Activated CD4-positive, CD25-positive, alpha-beta regulatory T cell treated with anti-CD3 and anti-CD28 coated beads, Interleukin-2, amount 50 U/mL, for 24 hours (primary cell): ENCODE data around the gene JAKMIP1.

Experiments used
- ATAC-seq, 2 donors: fragments of 150-1000 bp; cut with Tn5 transposase; one replicate each; pipeline ENCODE4 v1.10.0; 2021; ENCODE audit warnings: mild to moderate bottlenecking in 1 of 2, moderate library complexity in 1 of 2

Gene JAKMIP1

DNA sequence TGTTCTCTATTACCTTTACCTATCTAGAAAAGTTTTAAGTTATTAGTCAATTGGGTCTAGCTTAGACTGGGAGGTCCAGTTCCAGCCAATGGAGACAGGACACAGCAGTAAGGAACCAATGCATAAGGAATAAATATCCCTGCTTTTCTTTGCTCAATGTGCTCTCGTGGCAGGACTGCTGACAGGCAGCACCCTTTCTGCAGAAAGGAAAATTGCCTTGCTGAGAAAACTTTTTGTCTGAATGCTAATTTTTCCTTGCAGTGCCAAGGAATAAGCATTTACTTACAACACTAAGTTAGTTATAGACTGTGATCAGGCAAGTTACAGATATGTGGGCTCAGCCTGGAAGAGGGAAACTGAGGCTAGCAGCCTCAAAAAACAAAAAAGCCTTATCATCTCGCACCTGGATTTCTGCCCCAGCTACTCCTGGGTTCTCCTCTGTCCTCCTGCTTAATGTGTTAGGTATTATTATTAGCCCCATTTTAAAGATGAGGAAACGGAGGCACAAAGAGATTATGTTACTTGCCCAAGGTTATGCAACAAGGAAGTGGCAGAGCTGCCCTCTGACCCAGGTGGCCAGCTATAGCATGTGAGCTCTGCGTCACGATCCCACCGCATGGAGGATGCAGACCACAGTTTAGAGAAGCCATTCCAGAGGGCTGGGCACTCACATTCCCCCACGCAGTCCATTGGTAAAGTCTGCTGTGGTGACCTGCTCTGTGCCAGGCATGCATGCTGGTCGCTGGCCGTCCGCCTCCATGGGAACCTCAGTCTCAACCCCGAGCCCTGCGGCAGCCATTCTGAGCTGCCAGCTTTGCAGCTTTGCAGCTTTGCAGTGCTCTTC lies 141.6 kb downstream of the JAKMIP1 start:
- no peak for ATAC-seq

DNA sequence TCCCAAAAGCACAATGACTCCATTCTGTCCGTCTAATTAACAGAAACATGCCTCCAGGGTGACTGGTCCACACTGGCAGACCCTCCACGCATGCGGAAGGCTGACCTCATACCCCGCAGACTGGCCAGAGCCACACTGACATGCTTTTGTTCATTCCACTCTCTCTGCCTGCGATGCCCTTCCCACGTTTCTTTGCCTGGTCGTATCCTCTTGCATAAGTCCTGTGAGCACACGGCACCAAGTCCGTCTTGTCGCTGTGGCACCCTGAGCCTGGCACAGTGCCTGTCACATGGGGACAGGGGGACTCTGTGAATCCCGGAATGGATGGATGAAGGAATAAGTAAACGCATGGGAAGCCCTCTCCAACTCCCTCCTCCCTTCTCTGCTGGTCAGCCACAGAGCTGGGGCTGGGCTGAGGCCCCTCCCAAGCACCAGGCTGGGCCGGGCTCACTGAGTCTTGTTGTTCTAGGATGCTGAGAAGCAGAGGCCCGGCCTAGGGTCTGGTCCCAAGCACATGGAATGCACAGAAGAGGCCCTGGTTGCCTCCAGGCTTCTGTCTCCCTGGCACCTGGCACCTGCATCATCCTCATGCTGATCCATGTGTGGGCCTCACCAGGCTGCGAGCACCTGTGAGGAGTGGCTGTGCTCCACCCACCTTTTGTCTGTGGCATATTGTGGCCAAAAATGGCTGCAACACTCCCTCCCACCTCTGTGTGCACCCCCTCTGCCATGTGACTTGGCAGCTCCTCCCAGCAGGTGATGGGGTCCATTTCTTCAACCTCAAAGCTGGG lies 143.2 kb downstream of the JAKMIP1 start:
- ATAC-seq: no peak

DNA sequence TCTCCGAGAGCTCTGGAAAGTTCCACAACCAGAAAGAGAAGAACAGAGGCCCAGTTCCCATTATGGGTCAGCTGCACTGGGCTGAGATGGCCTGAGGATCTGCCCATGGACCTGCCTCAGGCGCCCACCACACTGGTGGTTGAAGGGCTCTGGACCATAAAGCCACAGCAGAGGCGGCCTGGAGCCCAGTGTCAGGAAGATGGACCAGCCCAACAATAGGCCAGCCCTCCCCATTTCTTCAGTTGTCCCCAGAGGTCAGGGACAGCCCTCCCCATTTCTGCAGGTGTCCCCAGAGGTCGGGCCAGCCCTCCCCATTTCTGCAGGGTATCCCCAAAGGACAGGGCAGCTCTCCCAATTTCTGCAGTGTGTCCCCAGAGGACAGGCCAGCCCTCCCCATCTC lies 144.9 kb downstream of the JAKMIP1 start:
- ATAC-seq: no peak

DNA sequence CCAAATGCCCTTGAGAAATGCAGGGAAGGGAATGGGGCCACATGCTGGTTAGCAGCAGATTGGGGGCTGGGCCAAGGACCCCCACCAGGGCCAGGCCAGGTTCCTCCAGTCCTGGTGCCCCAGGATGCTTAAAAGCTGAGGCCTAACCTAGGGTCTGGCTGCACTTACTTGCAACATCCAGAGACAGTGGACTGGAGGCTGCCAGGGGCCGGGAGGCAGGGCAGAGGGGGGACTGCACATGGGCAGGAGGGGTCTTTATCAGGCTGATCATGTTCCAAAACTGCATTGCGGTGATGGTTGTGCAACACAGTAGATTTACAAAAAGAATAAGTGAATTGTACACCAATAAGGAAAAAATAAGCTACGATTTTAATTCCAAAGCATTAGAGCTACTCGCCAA lies 145.3 kb downstream of the JAKMIP1 start:
- ATAC-seq: no peak

- no peak for ATAC-seq
These were observed 146.0 kb downstream of the JAKMIP1 start for GRCh38 chr4:6054162-6054922.

DNA sequence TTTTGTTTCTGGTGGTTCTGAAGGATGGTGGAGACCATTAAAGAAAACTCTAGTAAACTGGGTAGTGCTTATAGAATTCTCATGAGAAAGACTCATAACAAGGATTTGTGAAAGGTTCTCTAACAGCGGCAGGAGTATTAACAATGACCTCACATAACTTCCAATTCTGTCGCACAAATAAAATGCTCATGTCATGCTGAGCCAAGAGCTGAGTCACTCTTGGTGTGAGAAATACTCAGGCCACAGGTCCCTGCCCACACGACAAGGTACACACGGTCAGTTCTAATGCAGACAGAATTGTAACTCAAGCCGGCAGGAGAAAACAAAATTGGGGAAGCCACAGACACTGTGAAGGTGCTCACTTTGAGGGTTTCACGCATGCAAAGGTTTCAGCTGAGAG lies 147.7 kb downstream of the JAKMIP1 start:
- ATAC-seq: no peak

DNA sequence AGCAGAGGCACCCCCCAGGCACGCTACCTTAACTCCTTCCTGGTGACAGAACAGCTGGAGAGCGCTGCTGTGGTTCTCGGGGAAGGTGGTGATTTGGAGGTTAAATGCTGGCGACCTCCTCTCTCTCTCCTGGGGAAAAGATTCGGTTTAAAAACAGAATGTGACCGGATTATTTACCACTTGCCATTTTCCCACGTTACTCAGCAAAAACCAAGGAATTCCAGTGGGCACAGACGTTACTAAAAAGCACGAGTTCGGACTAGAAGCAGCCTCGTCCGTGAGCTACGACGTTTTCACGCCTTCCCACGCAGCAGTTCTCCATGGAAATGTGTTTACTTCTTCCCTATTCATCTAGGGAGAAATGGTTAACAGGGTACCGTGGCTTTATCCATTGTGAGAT lies 149.8 kb downstream of the JAKMIP1 start:
- no peak for ATAC-seq

GRCh38 chr4:6049985-6050384 lies 150.4 kb downstream of the JAKMIP1 start:
- ATAC-seq: no peak

DNA sequence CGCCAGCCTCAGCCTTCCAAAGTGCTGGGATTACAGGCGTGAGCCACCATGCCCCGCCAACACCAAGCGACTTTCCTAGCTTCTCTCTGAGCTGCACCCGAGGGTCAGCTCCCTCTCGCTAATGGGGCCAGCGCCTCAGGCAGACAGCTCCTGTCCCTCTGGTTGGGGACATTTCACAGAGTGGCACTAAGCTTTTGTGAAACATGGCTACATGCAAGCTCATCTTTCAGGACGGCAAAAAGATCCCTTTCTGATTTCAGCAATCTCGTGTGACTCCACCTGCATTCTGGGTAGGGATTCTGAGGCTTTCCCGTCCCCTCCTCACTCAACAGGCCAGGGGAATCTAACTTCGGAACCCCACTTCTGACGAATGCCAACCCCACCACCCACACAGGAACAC lies 151.1 kb downstream of the JAKMIP1 start:
- no peak for ATAC-seq

GRCh38 chr4:6048537-6048936 lies 151.8 kb downstream of the JAKMIP1 start:
- ATAC-seq: no peak

DNA sequence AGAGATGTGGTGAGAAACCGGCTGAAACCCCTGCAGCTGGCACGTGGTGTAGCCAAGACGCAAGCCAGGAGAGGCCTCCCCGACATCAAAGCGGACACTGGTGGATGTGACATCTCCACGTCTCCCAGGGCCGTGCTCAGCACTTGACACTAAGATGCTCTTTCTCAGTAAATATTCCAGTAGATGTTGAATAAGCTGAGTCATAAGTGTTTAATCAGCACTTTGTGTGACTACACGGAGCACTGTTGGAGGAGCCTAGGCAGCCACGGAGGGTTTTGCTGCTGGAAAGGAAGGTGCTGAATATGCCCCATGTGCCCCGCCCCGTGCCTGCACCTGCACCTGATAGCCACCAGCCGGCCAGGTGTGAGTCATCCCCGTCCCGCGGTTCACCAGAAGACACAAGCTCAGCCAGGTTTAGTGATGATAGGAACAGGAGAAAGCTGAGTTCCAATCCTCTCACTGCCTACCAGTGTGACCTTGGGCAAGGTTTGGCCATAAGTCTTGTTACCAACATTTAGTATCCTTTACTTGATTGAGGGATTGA lies 153.1 kb downstream of the JAKMIP1 start:
- no peak for ATAC-seq

GRCh38 chr4:6046526-6047129 lies 153.7 kb downstream of the JAKMIP1 start:
- no peak for ATAC-seq

- ATAC-seq: no peak
These were observed 155.5 kb downstream of the JAKMIP1 start for GRCh38 chr4:6044805-6045204.

DNA sequence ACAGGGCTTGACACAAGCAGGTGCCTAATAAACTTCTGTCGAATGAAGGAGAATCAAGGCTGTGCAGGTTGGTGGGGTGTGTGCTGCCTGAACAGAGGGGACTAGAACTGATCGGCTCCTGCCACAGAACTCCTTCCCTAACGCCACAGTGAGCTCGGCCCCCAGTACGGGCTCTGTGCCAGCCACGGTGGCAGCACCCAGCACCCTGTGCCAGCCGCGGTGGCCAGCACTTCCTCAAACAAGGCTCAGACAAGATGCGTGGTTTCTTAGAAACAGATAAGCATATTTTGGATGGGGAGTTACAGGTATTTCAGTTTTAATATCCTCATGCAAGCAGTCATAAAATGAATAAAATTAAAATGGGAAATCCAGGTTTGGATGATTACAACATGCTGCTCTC lies 156.1 kb downstream of the JAKMIP1 start:
- no peak for ATAC-seq

DNA sequence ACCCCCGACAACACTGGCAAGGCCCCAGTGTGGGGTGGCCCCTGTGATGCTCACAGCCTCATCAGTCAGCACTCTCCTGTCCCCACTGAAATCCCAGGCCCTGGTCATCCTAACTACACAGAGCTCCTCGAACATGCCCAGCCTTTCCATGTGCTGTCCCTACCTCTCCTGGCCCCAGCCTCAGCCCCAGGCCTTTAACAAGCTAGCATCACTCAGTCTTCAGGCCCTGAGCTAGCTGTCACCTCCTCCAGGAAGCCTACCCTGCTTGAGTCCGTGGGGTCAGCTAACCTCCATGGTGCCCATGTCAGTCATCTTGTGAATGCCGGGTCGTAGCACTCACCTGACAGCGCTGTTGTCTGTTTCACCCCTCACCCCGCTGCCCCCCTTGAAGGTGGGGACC lies 156.5 kb downstream of the JAKMIP1 start:
- no peak for ATAC-seq

DNA sequence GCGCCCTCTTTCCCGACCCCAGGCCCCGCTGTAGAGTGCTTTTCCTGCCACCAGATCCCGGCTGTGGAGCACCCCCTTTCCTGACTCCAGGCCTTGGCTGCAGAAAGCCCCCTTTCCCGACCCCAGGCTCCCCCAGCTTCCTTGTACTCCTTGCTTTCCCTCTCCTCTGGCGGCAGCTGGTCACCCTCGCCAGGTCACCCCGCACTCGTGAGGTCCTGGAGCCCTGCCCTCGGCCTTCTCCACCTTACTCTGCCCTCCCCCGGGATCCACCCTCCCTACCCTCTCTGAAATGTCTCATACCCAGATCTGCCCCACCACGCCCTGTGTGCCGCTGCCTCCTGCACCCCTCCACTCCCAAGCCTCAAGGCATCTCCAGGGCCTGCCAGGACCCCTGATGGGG lies 157.2 kb downstream of the JAKMIP1 start:
- no peak for ATAC-seq

DNA sequence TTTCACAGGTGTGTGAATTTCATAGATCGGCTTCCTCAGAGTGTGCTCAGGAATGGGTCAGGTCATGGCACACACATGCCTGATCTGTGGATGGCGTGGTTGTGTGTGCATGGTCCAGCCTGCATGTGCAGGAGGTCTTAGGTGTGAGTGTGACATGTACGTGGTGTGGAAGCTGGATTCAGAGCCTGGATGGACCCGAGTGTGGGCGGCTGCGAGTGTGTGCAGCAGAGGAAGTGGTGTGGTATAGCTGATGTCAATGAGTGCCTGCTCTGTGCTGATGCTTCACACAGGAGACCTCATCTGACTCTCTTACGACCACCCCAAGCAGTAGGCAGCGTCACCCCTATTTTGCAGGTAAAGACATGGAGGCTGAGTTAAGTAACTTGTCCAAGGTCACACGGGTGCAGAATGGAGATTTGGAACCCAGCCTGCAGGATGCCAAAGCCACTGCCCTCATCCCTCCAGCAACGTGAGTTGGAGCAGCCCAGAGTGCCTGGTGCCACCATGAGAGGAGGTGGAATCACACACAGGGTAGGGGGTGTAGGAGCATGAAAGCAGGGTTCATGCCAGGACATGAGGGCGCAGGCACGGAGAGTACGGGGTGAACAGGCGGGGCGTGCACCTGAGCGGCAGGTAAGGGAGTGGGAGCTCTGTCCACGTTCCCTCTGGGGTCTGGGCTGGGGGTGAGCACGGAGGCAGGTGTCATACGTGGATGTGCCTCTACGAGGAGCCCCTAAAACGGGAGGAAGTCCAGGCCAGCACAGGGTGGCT lies 157.9 kb downstream of the JAKMIP1 start:
- ATAC-seq: no peak

GRCh38 chr4:6041800-6042199 lies 158.5 kb downstream of the JAKMIP1 start:
- no peak for ATAC-seq

DNA sequence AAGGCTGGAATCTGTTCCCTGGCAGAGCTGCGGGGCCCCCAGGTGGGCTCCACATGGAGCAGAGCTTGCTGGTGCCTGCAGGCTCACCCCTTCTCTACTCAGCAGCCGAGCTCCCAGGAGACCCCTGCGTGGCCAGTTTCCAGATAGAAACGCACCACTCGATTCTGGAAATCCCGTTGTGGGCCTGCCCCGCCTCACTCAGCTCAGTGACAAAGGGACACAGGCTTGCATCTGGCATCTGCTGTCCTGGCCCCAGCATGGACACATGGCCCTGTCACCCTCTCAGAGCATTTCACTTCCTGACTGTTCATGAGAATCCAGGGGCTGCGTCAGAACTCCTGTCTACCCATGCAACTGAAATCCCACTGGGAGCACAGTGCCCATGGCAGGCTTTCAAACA lies 161.6 kb downstream of the JAKMIP1 start:
- ATAC-seq: no peak

DNA sequence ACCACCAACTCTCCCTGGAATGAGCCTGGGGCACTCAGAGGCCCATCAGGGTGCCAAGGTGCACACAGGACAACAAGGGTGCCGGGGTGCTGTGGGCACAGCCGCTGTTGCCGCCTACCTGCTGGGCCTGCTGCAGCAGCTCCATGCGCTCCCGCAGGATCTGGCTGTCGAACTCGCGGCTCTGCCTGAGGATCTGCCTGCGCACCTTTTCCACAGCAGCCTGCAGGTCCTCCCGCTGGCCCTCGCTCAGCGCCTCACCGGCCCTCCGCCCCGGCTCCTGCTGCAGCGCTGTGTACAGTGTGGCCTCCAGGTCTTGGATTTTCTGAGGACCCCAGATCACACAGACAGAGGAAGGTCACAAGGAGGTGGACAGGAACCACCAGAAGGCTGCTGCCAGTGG lies 164.6 kb downstream of the JAKMIP1 start:
- ATAC-seq: no peak

DNA sequence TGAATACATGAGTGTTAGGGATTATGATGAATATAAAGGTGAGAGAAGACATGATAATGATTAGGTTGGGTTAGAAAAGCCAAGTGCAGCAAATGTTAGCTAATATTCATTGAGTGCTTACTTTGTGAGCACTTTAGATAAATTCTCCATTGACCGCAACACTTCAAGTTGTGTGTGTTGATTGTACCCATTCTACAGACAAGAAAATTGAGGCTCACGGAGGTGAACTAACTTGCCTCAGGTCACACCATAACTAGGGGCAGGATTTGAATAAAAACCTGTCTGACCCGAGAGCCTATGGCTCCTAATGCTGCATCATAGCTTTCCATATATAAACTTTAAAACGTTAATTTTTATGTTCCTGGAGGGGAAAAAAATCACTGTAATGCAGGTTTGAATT lies 167.0 kb downstream of the JAKMIP1 start:
- ATAC-seq: no peak
